Omental fat pad (tissue), 4 donors: Measurements from ENCODE around the gene TBCE. TPM values are rescaled to one million over a fixed set of nuclear protein-coding genes. Genes with fewer than 3 reads are reported as not detected.

Experiments used
- ATAC-seq: fragments of 150-250 bp; one replicate; pipeline ENCODE4 v1.9.1; 2016; ENCODE audit warnings: mild to moderate bottlenecking, moderate library complexity; ENCODE audit not compliant: low FRiP score
- DNase-seq: peaks from one replicate; pipeline ENCODE4 v3.0.0-alpha.2; 2019; ENCODE audit warnings: low spot score
- total RNA-seq, 4 donors: library from RNA; depleted of rRNA; stranded (reverse); fragments of >200 nt; gene quantifications; one replicate each; pipeline ENCODE4 v1.1.0, GENCODE V29; 2016
- TF ChIP-seq, protein P1 (sequence below), 3 donors: fragments of 450-650 bp; IDR thresholded peaks; one replicate each; pipeline ENCODE4 v1.5.1; 2016 to 2017; ENCODE audit warnings: antibody characterized with exemption in 3 of 3, mild to moderate bottlenecking in 3 of 3, moderate library complexity in 2 of 3

The TBCE gene
- total RNA-seq, 4 donors from 2014 or later: 10.9 to 27.3 (median 19.2) TPM

DNA sequence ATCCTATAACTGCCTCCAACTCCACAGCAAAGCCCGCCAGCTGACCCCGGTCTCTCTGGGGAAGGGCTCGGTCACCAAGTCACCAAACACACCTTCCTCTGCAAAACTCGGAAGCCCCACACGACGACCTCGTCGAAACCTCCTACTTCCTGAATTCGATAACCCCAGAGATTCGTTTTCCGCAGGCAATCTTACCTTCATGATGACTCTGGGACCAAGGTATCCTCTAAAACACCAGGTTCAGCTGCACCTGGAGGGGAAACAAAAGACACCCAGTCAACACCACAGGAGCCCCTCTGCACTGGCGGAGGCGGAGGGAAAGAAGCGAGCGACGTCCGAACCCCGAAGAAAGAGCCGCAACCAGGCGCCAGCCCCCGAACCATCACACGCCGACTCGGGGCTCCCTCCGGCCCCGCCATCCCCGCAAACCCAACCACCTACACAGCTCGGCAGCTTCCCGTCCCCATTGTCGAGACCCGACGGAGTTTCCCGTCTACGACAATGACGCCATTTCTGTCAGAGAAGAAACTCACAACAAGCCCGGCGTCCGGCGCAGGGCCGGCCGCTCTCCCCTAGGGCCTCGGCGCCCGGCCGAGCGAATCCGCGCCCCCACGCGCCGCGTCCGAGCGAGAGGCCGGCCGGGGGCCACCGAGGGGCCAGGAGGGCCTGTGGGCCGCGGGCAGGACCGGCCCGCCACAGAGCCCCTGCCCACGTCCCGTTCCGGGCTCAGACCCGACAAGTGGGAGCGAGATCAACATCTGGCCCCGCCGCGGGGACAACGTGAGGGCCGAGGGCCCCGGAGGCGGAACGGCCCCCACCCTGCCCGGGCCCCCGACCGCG is 40.3 kb upstream of the TBCE start:
- peak; percentile 24 for DNase-seq
- peak; percentile 3 for ATAC-seq
- TF ChIP-seq, protein P1, sequence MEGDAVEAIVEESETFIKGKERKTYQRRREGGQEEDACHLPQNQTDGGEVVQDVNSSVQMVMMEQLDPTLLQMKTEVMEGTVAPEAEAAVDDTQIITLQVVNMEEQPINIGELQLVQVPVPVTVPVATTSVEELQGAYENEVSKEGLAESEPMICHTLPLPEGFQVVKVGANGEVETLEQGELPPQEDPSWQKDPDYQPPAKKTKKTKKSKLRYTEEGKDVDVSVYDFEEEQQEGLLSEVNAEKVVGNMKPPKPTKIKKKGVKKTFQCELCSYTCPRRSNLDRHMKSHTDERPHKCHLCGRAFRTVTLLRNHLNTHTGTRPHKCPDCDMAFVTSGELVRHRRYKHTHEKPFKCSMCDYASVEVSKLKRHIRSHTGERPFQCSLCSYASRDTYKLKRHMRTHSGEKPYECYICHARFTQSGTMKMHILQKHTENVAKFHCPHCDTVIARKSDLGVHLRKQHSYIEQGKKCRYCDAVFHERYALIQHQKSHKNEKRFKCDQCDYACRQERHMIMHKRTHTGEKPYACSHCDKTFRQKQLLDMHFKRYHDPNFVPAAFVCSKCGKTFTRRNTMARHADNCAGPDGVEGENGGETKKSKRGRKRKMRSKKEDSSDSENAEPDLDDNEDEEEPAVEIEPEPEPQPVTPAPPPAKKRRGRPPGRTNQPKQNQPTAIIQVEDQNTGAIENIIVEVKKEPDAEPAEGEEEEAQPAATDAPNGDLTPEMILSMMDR (IDR thresholded peaks at IDR 0.05): no peak

DNA sequence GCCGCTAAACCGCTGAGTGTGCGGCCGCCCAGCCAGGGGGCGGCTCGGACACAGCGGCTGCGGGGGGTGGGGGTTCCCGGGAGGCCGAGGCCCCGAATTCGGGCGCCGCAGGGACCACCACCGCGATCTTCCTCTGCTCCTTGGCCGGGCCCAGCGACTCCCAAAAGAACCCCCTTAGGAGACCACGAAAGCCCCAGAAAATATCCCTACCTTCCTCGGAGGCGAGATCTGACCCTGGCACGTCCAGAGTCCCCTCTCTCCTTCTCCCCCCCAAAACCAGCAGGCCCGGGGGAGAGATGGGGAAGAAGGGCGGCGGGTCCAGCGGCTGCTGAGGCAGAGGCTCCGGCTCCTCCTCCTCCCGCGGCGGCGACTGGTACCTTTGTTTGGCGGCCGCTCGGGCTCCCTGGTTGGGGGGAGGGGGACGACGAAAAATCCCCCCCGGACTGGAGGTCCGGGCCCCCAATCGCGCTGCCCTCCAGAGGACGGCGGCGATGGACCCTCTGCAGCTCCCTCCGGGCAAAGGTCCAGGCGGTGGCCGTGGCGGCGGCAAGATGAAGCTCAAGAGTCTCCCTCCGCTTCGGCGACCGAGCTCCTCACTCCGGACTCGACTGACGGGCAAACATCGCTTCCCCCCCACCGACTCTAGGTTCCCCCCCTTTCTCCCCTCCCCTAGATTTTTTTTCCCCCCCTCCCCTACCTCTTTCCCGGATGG is 39.5 kb upstream of the TBCE start, which contains the start of gene ARID4B:
Gene ARID4B (minus strand): TSS at position 621 of the 712 bp plus-strand sequence. CDS start 1,260 bp downstream, outside the sequence.
- DNase-seq (peak; percentile 55), ATAC-seq (peak; percentile 27)
- TF ChIP-seq, protein P1 (IDR thresholded peaks at IDR 0.05): no peak

DNA sequence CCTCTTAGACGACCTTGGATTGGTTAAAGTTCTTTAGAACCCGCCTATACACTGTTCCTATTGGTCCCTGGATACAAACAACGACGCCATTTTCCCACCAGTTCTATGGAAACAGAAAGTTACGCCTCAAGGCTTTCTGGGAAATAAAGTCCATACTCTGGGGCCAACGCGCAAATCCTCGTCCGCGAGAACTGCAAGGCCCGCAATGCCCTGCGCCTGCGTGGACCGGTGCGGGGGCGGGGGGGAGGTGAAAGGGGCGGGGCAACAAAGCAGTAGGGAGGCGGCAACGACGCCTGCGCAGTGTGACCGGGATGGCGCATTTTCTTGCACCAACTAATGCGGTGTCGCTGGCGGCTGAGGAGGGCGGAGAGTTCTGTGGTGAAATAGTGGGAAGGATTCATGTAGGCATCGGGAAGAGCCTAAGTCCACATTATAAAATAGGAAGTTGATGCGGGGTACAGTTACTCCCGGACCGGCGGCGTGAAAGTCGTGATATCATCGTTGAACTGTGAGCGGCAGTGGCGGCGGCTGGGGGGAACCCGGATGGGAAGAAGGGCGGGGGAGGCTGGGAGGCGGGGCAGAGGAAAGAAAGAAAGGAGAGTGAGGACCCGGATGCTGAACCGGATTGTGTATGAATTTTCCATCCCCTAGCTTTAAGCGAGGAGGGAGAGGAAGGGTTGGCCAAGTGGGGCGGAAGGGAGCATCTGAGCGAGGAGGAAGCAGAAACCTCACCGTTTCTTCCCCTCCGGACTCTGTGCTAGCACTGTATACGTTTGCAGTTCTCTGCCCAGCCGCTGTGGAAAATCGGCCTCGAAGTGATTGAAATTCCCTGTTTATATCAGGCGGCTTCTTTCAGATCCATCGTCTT is 38.7 kb upstream of the TBCE start, which contains the start of gene GGPS1:
Gene GGPS1 (plus strand): TSS at position 300 of the 868 bp plus-strand sequence. CDS start 6,695 bp downstream, outside the sequence.
- peak; percentile 94 for DNase-seq
- peak; percentile 93 for ATAC-seq
- TF ChIP-seq, protein P1 (IDR thresholded peaks at IDR 0.05): no peak

DNA sequence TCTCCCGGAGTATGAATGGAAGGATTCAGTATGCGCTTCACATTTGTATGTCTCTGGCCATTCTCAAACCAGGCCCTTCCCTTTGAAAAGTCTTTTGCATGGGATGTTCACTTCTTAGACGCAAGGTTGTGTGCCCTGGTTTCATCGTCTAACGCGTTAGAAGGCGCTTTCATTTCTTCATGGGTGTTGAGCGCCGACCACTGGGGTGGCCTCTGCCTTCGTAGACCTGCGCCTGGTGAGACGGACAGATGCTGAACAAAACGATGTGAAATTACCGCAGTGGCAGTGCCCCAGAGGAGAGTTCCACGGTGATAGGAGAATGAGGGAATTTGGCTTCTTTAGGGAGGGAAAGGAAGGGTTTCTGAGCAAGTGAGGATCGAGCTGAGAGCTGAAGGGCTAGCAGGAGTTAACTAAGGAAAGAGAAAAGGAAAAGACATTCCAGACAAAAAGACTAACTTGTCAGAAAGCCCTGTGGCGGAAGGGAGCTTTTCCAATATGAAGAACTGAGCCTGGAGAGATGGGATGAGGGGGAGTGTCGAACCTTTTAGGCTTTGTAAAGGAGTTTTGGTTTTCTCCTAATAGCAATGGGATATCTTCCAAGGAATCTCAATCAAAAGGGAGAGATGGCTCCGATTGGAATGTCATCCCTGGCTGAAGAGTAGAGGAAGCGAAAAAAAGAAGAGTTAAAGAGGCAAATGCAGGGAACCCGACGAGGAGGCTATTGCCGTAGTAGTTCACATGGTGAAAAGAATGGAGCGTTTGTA is 37.9 kb upstream of the TBCE start:
- DNase-seq: no peak
- TF ChIP-seq, protein P1 (IDR thresholded peaks at IDR 0.05): no peak
- no peak for ATAC-seq

DNA sequence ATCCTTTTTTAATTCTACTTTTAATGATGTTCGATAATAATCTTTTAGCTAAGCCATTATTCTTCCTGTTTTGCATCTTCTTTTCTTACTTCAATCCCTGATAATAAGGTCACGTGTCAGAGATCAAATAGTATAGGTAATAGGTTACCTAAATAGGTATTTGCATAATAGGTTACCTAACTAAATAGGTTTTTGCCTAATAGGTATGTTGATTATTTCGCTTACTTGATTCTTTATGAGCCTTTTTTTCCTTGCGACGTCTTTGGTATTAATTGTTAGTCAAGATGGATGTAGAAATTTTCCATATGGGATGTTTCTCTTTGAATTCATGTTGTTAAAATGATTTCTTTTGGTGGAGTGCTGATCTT is 36.3 kb upstream of the TBCE start:
- TF ChIP-seq, protein P1 (IDR thresholded peaks at IDR 0.05): no peak

DNA sequence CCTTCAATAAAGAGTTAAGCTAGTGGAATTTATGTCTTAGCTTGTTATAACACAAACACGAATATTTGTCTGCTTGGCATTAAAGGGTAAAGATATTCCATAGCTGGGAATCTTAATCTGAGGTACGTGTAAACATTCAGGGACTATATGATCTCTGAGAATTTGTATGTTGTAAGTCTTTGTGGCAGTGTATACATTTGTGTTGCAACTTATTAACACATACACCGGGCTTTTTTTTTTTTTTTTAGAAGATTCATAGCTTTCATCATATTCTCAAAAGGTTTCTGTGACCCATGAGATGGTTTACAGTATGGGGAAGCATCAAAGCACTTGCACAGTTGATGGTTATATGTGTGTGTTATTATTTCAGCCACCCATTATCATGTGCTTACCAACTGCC is 35.8 kb upstream of the TBCE start:
- DNase-seq (no peak), ATAC-seq (no peak)

More for the DNA sequence above, 36.3 kb upstream of the TBCE start:
- no peak for ATAC-seq
- DNase-seq: no peak

More for the DNA sequence above, 35.8 kb upstream of the TBCE start:
- TF ChIP-seq, protein P1 (IDR thresholded peaks at IDR 0.05): no peak
